Adipocyte (in vitro differentiated cells): Measurements from ENCODE around the gene CCNC.
"Not testable (repeated sequence)": the region's sequence is repeated elsewhere in the genome, so short reads cannot be mapped to it uniquely, and the experiment has no call there.

ENCODE experiments used
- DNase-seq: peaks from one replicate; pipeline ENCODE4 v3.0.0-alpha.2; 2015; ENCODE audit warnings: low read depth
- H3K27me3 ChIP-seq: replicated peaks from 2 replicates; pipeline ENCODE4 v1.7.0; 2013; ENCODE audit warnings: mild to moderate bottlenecking, low read length, moderate library complexity; ENCODE audit not compliant: control insufficient read depth, insufficient read depth
- H3K36me3 ChIP-seq: 2 replicates; pipeline ENCODE4 v1.7.0; 2013; ENCODE audit warnings: low read length, mild to moderate bottlenecking, moderate library complexity; ENCODE audit not compliant: control insufficient read depth, insufficient read depth, severe bottlenecking
- H3K4me1 ChIP-seq: 2 replicates; pipeline ENCODE4 v1.7.0; 2013; ENCODE audit warnings: mild to moderate bottlenecking, low read length, moderate library complexity; ENCODE audit not compliant: control insufficient read depth, insufficient read depth
- H3K4me3 ChIP-seq: 2 replicates; pipeline ENCODE4 v1.7.0; 2013; ENCODE audit warnings: mild to moderate bottlenecking, low read length, moderate library complexity
- H3K9ac ChIP-seq: 2 replicates; pipeline ENCODE4 v1.7.0; 2013; ENCODE audit warnings: mild to moderate bottlenecking, low read length, moderate library complexity
- H3K9me3 ChIP-seq: 2 replicates; pipeline ENCODE4 v1.7.0; 2013; ENCODE audit warnings: mild to moderate bottlenecking, low read length, moderate library complexity; ENCODE audit not compliant: control insufficient read depth

CCNC gene

DNA sequence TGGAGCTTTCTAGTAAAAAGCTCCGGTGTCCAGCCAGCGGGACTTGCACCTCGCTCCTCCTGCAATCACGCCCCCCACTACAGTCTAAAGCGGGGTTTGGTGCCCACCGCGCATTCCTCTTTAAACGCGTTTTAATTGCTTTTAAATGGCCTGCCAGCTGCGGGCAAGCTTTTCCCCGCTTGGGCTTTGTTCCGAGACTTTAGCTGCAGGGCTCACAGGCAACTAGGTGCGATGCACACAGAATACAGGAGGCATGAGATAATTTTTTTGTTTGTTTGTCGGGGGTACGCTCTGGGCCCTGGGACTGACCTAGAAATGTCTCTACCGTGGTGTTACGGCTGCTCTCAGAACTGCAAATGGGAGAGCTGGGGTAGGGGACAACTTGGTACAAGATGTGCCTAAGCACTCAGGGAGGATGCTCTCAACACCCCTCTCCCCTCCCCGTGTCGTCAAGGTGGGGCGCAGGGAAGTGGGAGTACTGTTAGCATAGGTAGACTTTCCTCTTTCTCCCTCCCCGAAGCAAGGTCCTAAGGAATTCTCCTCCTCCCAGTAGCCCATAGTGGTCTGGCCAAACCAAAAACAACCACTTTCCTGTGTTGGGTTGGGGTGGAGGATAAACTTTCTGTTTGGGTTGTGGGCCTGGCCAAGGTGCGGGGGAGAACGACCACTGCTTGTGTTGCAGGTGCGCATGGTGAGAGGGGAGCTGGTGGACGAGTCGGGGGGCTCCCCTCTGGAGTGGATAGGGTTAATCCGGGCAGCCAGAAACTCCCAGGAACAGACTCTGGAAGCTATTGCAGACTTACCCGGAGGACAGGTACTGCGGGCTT lies 39.8 kb upstream of the CCNC start:
- Histone ChIP-seq H3K4me3 (no peak overlapping the region), H3K36me3 (no peaks in the 10 kb centered on the region), H3K9ac (no peak overlapping the region), H3K27me3 (peaks cover 96% of the 10 kb centered on the region), H3K9me3 (peaks cover 10% of the 10 kb centered on the region), H3K4me1 (peaks cover 12% of the 10 kb centered on the region)
- DNase-seq: no peak

DNA sequence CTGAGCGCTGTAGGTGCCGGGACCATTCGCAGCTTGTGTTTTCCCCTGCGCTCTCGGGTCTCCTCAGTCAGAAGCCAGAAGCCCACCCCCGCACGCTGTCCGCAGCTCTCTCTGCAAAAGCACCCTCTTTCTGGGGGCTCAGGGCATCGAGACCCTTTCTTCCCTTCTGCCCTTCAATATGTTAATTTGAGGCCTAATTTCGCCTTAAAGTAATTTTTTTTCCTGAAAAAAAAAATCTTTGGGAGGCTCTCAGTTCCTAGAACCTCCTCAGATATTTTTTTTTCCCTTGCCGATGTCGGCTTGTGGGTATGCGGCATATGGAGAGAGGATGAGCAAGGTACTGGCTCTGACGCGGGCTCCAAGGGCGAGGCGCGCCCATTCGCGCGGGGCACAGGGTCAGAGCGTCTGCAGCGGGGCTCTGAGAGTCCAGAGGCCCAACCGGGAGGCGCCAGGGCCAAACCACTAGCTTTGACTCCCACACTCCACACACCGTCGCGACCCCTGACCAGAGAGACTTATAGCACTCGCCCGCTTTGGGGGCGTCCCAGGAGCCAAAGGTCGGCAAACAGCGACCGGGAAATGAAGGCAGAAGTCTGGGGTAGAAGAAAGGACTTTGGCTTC lies 39.1 kb upstream of the CCNC start:
- H3K27me3 ChIP-seq: peaks cover 97% of the 10 kb centered on the region

DNA sequence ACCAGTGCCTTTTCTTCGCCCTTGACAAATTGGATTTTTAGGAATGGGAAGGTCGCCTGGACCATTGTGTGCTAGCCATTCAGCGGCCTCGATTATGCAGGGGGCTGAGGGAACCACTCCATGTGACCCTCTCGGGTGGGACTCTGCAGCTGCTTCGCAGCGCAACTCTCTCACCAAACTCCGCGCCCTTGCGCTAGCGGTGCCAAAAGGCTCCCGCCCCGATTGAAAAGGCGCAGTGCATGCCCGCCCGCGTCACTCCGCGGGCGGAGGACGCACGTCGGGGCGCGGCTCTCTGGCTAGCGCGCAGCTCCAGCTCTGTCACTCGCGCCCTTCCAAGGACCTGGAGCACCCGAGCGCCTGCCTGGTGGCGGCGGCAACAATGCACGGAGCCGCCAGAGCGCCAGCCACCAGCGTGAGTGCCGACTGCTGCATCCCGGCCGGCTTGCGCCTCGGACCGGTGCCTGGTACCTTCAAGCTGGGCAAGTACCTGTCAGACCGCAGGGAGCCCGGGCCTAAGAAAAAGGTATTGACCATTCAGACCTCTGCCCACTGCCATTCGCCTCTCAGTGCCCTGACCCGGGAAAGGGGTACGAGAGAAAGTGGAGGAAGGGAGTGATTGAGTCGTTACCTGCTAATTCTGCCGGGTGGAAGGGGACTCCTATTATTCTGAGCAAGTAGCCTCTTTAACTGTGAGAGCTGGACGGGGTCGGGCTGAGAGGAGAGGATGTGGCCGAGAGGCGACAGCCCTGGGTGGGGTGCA lies 38.4 kb upstream of the CCNC start, which contains the start of gene PRDM13:
TSS of gene PRDM13 (plus strand) at position 178 of the 760 bp plus-strand sequence. CDS start at position 380, 202 bp downstream.
- Histone ChIP-seq H3K27me3 (peaks cover 99% of the 10 kb centered on the region), H3K4me3 (no peak within 1 kb of the TSS), H3K4me1 (peaks cover 19% of the 10 kb centered on the region), H3K9me3 (peaks cover 10% of the 10 kb centered on the region), H3K36me3 (no peaks in the 10 kb centered on the region), H3K9ac (no peak within 1 kb of the TSS)
- no peak for DNase-seq

More for the DNA sequence above, 39.1 kb upstream of the CCNC start:
- H3K4me1 ChIP-seq: peaks cover 18% of the 10 kb centered on the region
- no peak overlapping the region for H3K9ac ChIP-seq
- DNase-seq: no peak
- peaks cover 10% of the 10 kb centered on the region for H3K9me3 ChIP-seq
- H3K36me3 ChIP-seq: no peaks in the 10 kb centered on the region
- H3K4me3 ChIP-seq: no peak overlapping the region

GRCh38 chr6:99605911-99606655 lies 37.6 kb upstream of the CCNC start:
- Histone ChIP-seq H3K9ac (no peak overlapping the region), H3K36me3 (no peaks in the 10 kb centered on the region), H3K4me3 (no peak overlapping the region), H3K27me3 (peaks cover 98% of the 10 kb centered on the region), H3K9me3 (peaks cover 10% of the 10 kb centered on the region), H3K4me1 (peaks cover 19% of the 10 kb centered on the region)
- no peak for DNase-seq

GRCh38 chr6:99605074-99605734 lies 36.7 kb upstream of the CCNC start:
- Histone ChIP-seq H3K27me3 (peaks cover 98% of the 10 kb centered on the region), H3K4me3 (no peak overlapping the region), H3K9ac (no peak overlapping the region), H3K9me3 (peaks cover 10% of the 10 kb centered on the region), H3K36me3 (no peaks in the 10 kb centered on the region), H3K4me1 (peaks cover 19% of the 10 kb centered on the region)
- DNase-seq: no peak

DNA sequence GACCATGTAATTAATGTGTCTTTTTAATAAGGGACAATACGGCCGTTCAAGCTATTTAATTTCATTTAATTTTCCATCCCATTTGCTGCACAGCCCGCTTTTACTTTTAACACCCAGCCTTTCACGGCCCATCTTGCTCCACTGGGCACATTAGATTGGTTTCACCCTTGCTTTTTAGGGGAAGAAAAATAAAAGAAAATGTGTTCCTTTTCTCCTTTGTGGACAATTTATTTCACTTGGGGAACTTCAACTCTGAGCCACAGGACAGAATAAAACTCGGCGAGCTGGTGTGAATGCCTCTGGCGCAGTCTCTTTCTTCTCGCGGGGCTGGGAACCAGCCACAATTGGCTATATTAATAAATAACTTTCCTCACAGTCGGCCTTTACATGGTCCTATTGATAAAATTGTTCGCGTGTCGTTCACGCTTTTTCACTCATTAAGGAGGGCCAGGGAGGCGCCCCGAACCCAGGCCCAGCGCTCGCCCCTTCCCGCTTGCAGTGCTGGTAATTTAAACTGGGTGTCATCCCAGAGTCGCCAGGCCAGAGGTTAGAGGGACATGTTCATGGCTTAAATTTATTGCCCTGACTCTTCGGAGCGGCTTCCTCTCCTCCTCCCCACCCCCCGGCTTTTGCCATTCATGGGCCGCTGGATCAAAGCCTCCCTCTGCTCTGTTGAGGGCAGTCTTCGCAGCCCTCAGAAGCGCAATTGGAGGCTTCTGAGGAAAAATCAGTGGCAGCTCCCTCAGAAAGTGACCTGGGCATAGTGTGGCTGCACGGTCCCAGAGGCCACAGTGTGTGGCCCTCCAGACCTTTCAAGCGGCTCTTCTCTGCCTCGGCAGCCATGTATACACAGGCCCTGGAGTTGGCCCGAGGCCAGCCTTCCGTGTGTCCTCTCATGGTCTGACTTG lies 36.0 kb upstream of the CCNC start:
- peaks cover 94% of the 10 kb centered on the region for H3K27me3 ChIP-seq
- peak overlapping the region; percentile 64 for H3K4me3 ChIP-seq
- peaks cover 10% of the 10 kb centered on the region for H3K9me3 ChIP-seq
- no peak overlapping the region for H3K9ac ChIP-seq
- no peak for DNase-seq
- no peaks in the 10 kb centered on the region for H3K36me3 ChIP-seq
- H3K4me1 ChIP-seq: peaks cover 19% of the 10 kb centered on the region

- Histone ChIP-seq H3K4me3 (peak overlapping the region; percentile 64), H3K9me3 (peaks cover 10% of the 10 kb centered on the region), H3K27me3 (peaks cover 94% of the 10 kb centered on the region), H3K9ac (no peak overlapping the region), H3K4me1 (peaks cover 19% of the 10 kb centered on the region), H3K36me3 (no peaks in the 10 kb centered on the region)
- DNase-seq: peak; percentile 38
Observed at GRCh38 chr6:99603421-99604165, 35.1 kb upstream of the CCNC start.

GRCh38 chr6:99602520-99603420 lies 34.3 kb upstream of the CCNC start:
- Histone ChIP-seq H3K36me3 (no peaks in the 10 kb centered on the region), H3K27me3 (peaks cover 94% of the 10 kb centered on the region), H3K4me3 (peak overlapping the region; percentile 64), H3K9me3 (peaks cover 10% of the 10 kb centered on the region), H3K4me1 (peaks cover 19% of the 10 kb centered on the region), H3K9ac (no peak overlapping the region)
- no peak for DNase-seq

DNA sequence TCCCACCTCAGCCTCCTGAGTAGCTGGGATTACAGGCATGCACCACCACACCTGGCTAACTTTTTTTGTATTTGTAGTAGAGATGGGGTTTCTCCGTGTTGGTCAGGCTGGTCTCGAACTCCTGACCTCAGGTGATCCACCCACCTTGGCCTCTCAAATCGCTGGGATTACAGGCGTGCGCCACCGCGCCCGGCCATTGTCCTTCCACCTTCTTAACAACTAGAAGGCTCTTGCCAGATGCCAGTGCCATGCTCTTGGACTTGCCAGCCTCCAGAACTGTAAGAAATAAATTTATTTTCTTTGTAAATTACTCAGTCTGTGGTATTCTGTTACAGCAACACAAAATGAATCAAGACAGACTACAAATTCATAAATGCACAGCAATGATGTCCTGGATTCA lies 26.2 kb upstream of the CCNC start:
- H3K4me1 ChIP-seq: peaks cover 17% of the 10 kb centered on the region
- H3K4me3 ChIP-seq, H3K9me3 ChIP-seq, H3K9ac ChIP-seq, DNase-seq, H3K36me3 ChIP-seq: not testable (repeated sequence)
- peaks cover 78% of the 10 kb centered on the region for H3K27me3 ChIP-seq
